Esophagus squamous epithelium (tissue), 4 donors: ENCODE data around the gene NDRG2.

Experiments used
- POLR2A ChIP-seq, 4 donors: fragments of 450-650 bp; IDR thresholded peaks; one replicate each; pipeline ENCODE4 v1.6.1; 2017; ENCODE audit warnings: antibody characterized with exemption in 4 of 4, mild to moderate bottlenecking in 4 of 4, moderate library complexity in 3 of 4
- TF ChIP-seq, protein P1 (sequence below), 6 experiments: fragments of 450-650 bp in 4 of 6; fragments of 200-600 bp in 2 of 6; sonication (generic) in 2 of 6; IDR thresholded peaks; one replicate each; pipeline ENCODE4 v1.5.1; 2016 to 2019; ENCODE audit warnings: antibody characterized with exemption in 6 of 6, mild to moderate bottlenecking in 4 of 6, moderate library complexity in 4 of 6

DNA sequence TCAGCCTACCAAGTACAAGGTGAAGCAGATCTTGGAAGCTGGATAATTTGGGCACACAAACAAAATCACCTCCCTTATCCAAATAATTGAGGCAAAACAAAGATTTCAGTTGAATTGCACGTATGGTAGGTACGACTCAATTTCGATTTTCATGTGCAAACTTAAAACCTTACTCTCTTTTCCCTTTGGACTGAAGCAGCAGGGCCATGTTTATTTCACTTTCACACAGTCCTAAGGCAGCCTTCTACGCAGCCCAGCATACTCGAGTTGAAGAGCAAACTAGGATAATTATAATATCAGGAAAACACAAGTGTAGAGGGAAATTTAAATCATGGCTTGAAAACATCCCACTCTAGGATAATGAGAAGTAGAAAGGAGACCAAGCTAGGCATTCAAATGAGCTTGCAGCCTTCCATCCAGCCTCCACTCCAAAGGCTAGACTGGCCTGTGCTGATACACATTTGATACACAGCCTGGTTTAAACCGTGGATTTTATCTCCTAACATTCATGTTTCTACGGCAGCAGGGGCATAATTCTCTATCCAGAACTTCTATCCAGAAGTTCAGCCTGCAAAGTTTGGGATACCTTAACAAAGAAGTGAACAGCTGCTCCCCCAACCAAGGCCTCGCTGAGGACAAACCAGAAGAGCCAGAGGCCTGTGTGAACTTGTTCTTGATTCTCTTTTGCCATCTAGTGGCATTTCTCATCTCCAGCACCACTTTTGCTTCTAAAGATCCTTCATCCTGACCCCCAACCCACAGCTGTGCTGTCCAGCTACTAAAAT, 14.9 kb upstream of the NDRG2 start:
- no peak for TF ChIP-seq POLR2A (IDR thresholded peaks at IDR 0.05)
- TF ChIP-seq, protein P1, sequence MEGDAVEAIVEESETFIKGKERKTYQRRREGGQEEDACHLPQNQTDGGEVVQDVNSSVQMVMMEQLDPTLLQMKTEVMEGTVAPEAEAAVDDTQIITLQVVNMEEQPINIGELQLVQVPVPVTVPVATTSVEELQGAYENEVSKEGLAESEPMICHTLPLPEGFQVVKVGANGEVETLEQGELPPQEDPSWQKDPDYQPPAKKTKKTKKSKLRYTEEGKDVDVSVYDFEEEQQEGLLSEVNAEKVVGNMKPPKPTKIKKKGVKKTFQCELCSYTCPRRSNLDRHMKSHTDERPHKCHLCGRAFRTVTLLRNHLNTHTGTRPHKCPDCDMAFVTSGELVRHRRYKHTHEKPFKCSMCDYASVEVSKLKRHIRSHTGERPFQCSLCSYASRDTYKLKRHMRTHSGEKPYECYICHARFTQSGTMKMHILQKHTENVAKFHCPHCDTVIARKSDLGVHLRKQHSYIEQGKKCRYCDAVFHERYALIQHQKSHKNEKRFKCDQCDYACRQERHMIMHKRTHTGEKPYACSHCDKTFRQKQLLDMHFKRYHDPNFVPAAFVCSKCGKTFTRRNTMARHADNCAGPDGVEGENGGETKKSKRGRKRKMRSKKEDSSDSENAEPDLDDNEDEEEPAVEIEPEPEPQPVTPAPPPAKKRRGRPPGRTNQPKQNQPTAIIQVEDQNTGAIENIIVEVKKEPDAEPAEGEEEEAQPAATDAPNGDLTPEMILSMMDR (IDR thresholded peaks at IDR 0.05), result peak; percentile 34 to 73 (median 64)
